IMR-90 (cell line): ENCODE measurements around the gene SLC26A11.

ENCODE experiments used
- CEBPB ChIP-seq: IDR thresholded peaks from 2 replicates; pipeline ENCODE4 v1.6.1; 2012; ENCODE audit warnings: low read depth, low read length, improper control_type of control experiment
- CHD1 ChIP-seq: IDR thresholded peaks from 2 replicates; pipeline ENCODE4 v1.6.1; 2012; ENCODE audit warnings: low read depth, low read length, improper control_type of control experiment
- MXI1 ChIP-seq: IDR thresholded peaks from 2 replicates; pipeline ENCODE4 v1.6.1; 2012; ENCODE audit warnings: low read depth, mild to moderate bottlenecking, low read length, moderate library complexity, borderline replicate concordance
- POLR2A ChIP-seq: IDR thresholded peaks from 2 replicates; pipeline ENCODE4 v1.6.1; 2012; ENCODE audit warnings: mild to moderate bottlenecking, low read depth, low read length
- TF ChIP-seq, protein P1 (sequence below): conservative IDR thresholded peaks from 2 replicates; pipeline ENCODE4 v1.5.1; 2012; ENCODE audit warnings: mild to moderate bottlenecking, low read depth, low read length, improper control_type of control experiment

DNA sequence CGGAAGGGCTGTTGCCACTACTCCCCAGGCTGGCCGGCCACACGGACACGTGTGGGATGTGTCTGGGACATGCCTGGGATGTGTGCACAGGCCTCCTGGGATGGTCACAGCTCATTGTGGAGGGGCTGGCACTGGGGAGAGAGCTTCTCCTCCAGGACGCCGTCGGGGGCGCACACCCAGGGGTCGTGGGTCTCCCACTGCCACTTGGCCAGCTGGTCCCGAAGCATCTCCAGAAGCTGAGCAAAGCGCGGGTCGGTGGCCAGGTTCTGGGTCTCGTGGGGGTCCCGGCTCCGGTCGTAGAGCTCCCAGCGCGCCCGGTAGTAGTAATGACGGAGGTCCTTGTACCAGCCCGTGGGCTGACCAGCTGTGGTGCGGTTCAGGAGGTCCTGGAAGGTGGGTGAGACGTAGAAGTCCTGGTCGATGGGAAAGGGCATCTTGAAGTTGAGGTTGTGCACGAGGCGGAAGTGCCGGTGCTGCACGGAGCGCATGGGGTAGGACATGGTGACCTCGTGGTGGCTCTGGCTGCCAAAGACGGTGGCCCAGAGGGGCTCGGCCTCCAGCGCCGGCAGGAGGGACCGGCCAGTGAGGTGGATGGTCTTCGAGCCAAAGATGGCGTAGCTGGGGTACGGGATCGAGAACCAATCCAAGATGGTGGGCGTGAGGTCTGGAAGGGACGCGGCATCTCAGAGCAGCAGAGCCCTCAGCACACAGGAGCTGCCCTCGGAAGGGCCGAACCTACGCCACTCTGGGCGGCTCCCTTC, 9.7 kb upstream of the SLC26A11 start:
- TF ChIP-seq, protein P1, sequence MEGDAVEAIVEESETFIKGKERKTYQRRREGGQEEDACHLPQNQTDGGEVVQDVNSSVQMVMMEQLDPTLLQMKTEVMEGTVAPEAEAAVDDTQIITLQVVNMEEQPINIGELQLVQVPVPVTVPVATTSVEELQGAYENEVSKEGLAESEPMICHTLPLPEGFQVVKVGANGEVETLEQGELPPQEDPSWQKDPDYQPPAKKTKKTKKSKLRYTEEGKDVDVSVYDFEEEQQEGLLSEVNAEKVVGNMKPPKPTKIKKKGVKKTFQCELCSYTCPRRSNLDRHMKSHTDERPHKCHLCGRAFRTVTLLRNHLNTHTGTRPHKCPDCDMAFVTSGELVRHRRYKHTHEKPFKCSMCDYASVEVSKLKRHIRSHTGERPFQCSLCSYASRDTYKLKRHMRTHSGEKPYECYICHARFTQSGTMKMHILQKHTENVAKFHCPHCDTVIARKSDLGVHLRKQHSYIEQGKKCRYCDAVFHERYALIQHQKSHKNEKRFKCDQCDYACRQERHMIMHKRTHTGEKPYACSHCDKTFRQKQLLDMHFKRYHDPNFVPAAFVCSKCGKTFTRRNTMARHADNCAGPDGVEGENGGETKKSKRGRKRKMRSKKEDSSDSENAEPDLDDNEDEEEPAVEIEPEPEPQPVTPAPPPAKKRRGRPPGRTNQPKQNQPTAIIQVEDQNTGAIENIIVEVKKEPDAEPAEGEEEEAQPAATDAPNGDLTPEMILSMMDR, result no peak
- TF ChIP-seq CEBPB, result no peak
- no peak for TF ChIP-seq MXI1
- no peak for TF ChIP-seq CHD1
- no peak for TF ChIP-seq POLR2A
